Mesothelial cell of epicardium (in vitro differentiated cells): Measurements from ENCODE around the gene FAT1. TPM values are rescaled to one million over a fixed set of nuclear protein-coding genes. Genes with fewer than 3 reads are reported as not detected.

ENCODE experiments used
- DNase-seq, 2 experiments: peaks; one replicate each; pipeline ENCODE4 v3.0.0; 2021; ENCODE audit warnings: low spot score in 2 of 2; ENCODE audit not compliant: unreplicated experiment in 2 of 2
- H3K27ac Mint-ChIP-seq: 2 replicates; pipeline ENCODE4 v1.8.0; 2021; ENCODE audit warnings: mixed read lengths
- H3K27me3 Mint-ChIP-seq: 2 replicates; pipeline ENCODE4 v1.8.0; 2021; ENCODE audit warnings: low read depth, mixed read lengths
- H3K36me3 Mint-ChIP-seq: 2 replicates; pipeline ENCODE4 v1.8.0; 2021; ENCODE audit warnings: mixed read lengths
- H3K4me1 Mint-ChIP-seq: 2 replicates; pipeline ENCODE4 v1.8.0; 2021; ENCODE audit warnings: mixed read lengths
- H3K4me3 Mint-ChIP-seq: 2 replicates; pipeline ENCODE4 v1.8.0; 2021; ENCODE audit warnings: mild to moderate bottlenecking, moderate library complexity, mixed read lengths
- H3K9me3 Mint-ChIP-seq: 2 replicates; pipeline ENCODE4 v1.8.0; 2021; ENCODE audit warnings: mixed read lengths
- CTCF ChIP-seq: fragments of 200-600 bp; sonication (generic); IDR thresholded peaks from one replicate; pipeline ENCODE4 v1.5.0; 2021; ENCODE audit warnings: antibody characterized with exemption; ENCODE audit not compliant: unreplicated experiment
- total RNA-seq: library from RNA; stranded (reverse); gene quantifications from 3 replicates; pipeline ENCODE4 v1.2.1, GENCODE V29; 2021

FAT1 gene
- total RNA-seq, 1 donor from 2014 or later, result 224 TPM

GRCh38 chr4:186602978-186603377 is 120.7 kb downstream of the FAT1 start:
- TF ChIP-seq CTCF, result no peak
- no peaks in the 10 kb centered on the region for H3K4me1 Mint-ChIP-seq
- DNase-seq, result no peak
- H3K9me3 Mint-ChIP-seq, result no peaks in the 10 kb centered on the region
- peaks cover 78% of the 10 kb centered on the region for H3K36me3 Mint-ChIP-seq
- no peaks in the 10 kb centered on the region for H3K27me3 Mint-ChIP-seq
- no peak overlapping the region for H3K4me3 Mint-ChIP-seq
- no peak overlapping the region for H3K27ac Mint-ChIP-seq

- Mint-ChIP-seq H3K27ac (no peak overlapping the region), H3K4me1 (no peaks in the 10 kb centered on the region), H3K36me3 (peaks cover 76% of the 10 kb centered on the region), H3K4me3 (no peak overlapping the region), H3K27me3 (no peaks in the 10 kb centered on the region), H3K9me3 (no peaks in the 10 kb centered on the region)
- DNase-seq, result no peak
- no peak for TF ChIP-seq CTCF
Observed at GRCh38 chr4:186599483-186599882, 124.2 kb downstream of the FAT1 start.

- H3K36me3 Mint-ChIP-seq, result peaks cover 73% of the 10 kb centered on the region
- H3K27ac Mint-ChIP-seq, result no peak overlapping the region
- no peaks in the 10 kb centered on the region for H3K9me3 Mint-ChIP-seq
- DNase-seq, result no peak
- H3K4me1 Mint-ChIP-seq, result no peaks in the 10 kb centered on the region
- H3K27me3 Mint-ChIP-seq, result no peaks in the 10 kb centered on the region
- no peak overlapping the region for H3K4me3 Mint-ChIP-seq
- no peak for TF ChIP-seq CTCF
Observed at GRCh38 chr4:186598686-186599085, 125.0 kb downstream of the FAT1 start.

GRCh38 chr4:186596850-186597390 is 126.7 kb downstream of the FAT1 start:
- DNase-seq, result no peak
- no peaks in the 10 kb centered on the region for H3K4me1 Mint-ChIP-seq
- H3K27ac Mint-ChIP-seq, result no peak overlapping the region
- no peaks in the 10 kb centered on the region for H3K27me3 Mint-ChIP-seq
- H3K4me3 Mint-ChIP-seq, result no peak overlapping the region
- no peaks in the 10 kb centered on the region for H3K9me3 Mint-ChIP-seq
- TF ChIP-seq CTCF, result no peak
- H3K36me3 Mint-ChIP-seq, result peaks cover 70% of the 10 kb centered on the region

- H3K27me3 Mint-ChIP-seq, result no peaks in the 10 kb centered on the region
- DNase-seq, result no peak
- H3K4me3 Mint-ChIP-seq, result no peak overlapping the region
- no peak overlapping the region for H3K27ac Mint-ChIP-seq
- no peaks in the 10 kb centered on the region for H3K9me3 Mint-ChIP-seq
- H3K36me3 Mint-ChIP-seq, result peaks cover 66% of the 10 kb centered on the region
- no peak for TF ChIP-seq CTCF
- no peaks in the 10 kb centered on the region for H3K4me1 Mint-ChIP-seq
Observed at GRCh38 chr4:186596346-186596745, 127.3 kb downstream of the FAT1 start.

- no peaks in the 10 kb centered on the region for H3K27me3 Mint-ChIP-seq
- no peaks in the 10 kb centered on the region for H3K9me3 Mint-ChIP-seq
- no peak overlapping the region for H3K27ac Mint-ChIP-seq
- TF ChIP-seq CTCF, result no peak
- no peaks in the 10 kb centered on the region for H3K4me1 Mint-ChIP-seq
- no peak overlapping the region for H3K4me3 Mint-ChIP-seq
- no peak for DNase-seq
- peaks cover 51% of the 10 kb centered on the region for H3K36me3 Mint-ChIP-seq
Observed at GRCh38 chr4:186593587-186593973, 130.1 kb downstream of the FAT1 start.
